ENCODE results near the gene MIAT.

MIAT gene

GRCh38 chr22:26665813-26666231, 8.4 kb downstream of the MIAT start:
- DNase-seq (ENCODE audit: low spot score): no peak
- in situ Hi-C loops (cut with MboI; ENCODE audit: low sequenced_read_pairs, unreplicated experiment): no loop called here
- no peak for TF ChIP-seq CTCF (IDR thresholded peaks at IDR 0.05; ENCODE audit: borderline replicate concordance, control extremely low read depth, extremely low read depth, insufficient read depth, missing control alignments)

GRCh38 chr22:26667140-26667539, 9.8 kb downstream of the MIAT start:
- DNase-seq (ENCODE audit: low spot score): no peak
- TF ChIP-seq CTCF (IDR thresholded peaks at IDR 0.05; ENCODE audit: borderline replicate concordance, control extremely low read depth, extremely low read depth, insufficient read depth, missing control alignments): no peak
- in situ Hi-C loops (cut with MboI; ENCODE audit: low sequenced_read_pairs, unreplicated experiment): no loop called here

GRCh38 chr22:26669060-26669481, 11.7 kb downstream of the MIAT start:
- no peak for TF ChIP-seq CTCF (IDR thresholded peaks at IDR 0.05; ENCODE audit: borderline replicate concordance, control extremely low read depth, extremely low read depth, insufficient read depth, missing control alignments)
- in situ Hi-C loops (cut with MboI; ENCODE audit: low sequenced_read_pairs, unreplicated experiment): no loop called here
- no peak for DNase-seq (ENCODE audit: low spot score)

- TF ChIP-seq CTCF (IDR thresholded peaks at IDR 0.05; ENCODE audit: borderline replicate concordance, control extremely low read depth, extremely low read depth, insufficient read depth, missing control alignments): no peak
- in situ Hi-C loops (cut with MboI; ENCODE audit: low sequenced_read_pairs, unreplicated experiment): no loop called here
- DNase-seq (ENCODE audit: low spot score): no peak
Measured at GRCh38 chr22:26670459-26670858, 13.1 kb downstream of the MIAT start.

GRCh38 chr22:26671317-26672059, 14.1 kb downstream of the MIAT start:
- in situ Hi-C loops (cut with MboI; ENCODE audit: low sequenced_read_pairs, unreplicated experiment): no loop called here
- no peak for TF ChIP-seq CTCF (IDR thresholded peaks at IDR 0.05; ENCODE audit: borderline replicate concordance, control extremely low read depth, extremely low read depth, insufficient read depth, missing control alignments)
- DNase-seq (ENCODE audit: low spot score): peak; percentile 66

- peak; percentile 47 for DNase-seq (ENCODE audit: low spot score)
- in situ Hi-C loops (cut with MboI; ENCODE audit: low sequenced_read_pairs, unreplicated experiment): no loop called here
- no peak for TF ChIP-seq CTCF (IDR thresholded peaks at IDR 0.05; ENCODE audit: borderline replicate concordance, control extremely low read depth, extremely low read depth, insufficient read depth, missing control alignments)
Measured at GRCh38 chr22:26672060-26672471, 14.7 kb downstream of the MIAT start.

Data from GM13976 (cell line).